DMS53 treated with DMSO at 0.1 percent for 48 hours (cell line): Measurements from ENCODE around the gene SHQ1.

Experiments used
- DNase-seq: peaks from one replicate; lab custom pipeline; 2025; ENCODE audit not compliant: unreplicated experiment; lab: John Stamatoyannopoulos, UW

Gene SHQ1

DNA sequence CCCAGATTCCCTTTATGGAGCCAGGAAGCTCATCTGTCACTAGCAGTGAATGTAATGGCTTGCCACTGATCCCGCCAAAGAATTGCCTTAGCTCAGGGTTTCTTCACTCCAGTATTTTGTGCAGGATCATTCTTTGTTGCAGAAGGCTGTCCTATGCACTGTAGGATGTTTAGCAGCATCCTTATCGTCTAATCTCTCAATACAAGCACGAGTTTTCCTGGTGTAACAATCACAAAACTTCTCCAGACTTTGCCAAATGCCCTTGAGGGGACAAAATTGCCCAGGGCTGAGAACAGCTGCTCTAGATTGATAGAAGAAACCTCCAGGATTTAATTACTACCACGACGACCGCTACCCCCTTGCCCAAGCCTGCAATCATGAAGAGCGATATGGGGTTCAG is 6.8 kb upstream of the SHQ1 start:
- DNase-seq = no peak

DNA sequence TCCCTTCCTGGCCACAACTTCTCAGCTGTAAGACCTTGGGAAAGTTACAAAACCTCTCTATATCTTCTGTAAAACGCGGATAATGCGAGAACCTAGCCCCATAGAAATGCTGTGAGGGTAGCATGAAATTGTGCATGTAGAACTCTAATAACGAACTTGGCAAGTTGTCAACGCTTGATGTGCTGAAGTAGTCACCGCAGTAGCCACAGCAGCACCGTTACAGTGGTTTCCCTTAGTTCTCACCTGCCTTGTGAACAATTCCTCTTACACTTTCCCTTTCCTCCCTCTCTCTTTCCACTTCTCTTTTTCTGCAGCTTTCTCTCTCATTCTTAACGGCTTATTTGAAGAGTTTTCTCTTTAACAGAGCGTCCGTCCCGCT is 447 bp upstream of the SHQ1 start:
- DNase-seq = no peak

- no peak for DNase-seq
Observed at GRCh38 chr3:72847282-72847681, 963 bp downstream of the SHQ1 start.

GRCh38 chr3:72846166-72846565 is 2.1 kb downstream of the SHQ1 start:
- no peak for DNase-seq

DNA sequence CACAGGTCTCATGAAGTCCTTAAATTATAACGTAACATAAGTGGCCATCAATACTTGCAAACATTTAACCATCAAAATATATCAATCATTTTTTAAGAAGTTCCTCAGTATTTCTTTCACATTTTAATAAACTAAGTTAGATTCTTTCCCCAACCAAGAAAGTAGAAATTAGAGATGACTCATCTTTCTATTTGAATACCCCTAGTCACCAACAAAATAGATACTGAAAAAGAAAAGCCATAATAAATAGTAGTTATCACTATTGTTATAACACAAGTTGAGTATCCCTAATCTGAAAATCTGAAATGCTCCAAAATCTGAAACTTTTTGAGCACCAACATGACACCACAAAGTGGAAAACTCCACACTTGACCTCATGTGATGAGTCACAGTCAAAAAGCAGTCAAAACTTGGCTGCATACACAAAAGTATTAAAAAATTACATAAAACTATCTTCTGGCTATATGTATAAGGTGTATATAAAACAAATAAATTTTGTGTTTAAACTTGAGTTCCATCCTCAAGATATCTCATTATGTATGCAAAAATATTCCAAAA is 3.7 kb downstream of the SHQ1 start:
- no peak for DNase-seq

- no peak for DNase-seq
Observed at GRCh38 chr3:72839057-72839456, 9.2 kb downstream of the SHQ1 start.

- DNase-seq = no peak
Observed at GRCh38 chr3:72836923-72837322, 11.3 kb downstream of the SHQ1 start.

DNA sequence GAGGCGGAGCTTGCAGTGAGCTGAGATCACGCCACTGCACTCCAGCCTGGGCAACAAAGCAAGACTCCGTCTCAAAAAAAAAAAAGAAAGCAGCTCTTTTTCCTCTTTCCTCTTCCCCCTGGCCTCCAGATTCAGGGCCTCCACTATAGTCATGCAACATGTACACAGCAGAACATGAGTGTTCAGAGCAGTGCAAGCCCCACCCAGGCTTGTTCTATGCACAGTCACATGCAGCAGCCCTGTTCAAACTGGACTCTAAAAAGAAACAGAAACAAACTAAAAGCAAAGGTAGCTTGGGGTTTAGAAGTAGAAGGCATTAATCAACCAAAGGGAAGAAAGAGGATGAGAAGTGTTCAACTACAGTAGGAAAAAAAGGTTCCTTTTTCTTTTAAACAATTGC is 11.8 kb downstream of the SHQ1 start:
- no peak for DNase-seq

GRCh38 chr3:72830452-72831223 is 17.6 kb downstream of the SHQ1 start:
- no peak for DNase-seq

DNA sequence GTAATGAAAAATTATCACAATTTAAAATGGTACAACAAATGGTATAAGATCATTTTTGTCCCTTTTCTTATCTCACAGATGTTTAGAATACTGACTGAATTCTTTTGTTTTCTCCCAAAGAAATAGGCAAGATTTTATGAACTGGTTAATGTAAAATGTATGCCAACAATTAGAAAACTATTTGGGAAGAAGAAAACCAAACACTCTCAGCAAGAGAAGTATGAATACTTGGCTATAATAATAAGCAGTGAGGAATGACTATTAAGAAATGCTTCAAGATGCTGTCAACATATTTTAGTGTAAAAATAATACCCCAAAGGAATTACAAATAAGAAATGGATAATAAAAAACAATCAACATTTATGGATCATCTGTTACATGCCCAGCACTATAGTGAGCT is 18.5 kb downstream of the SHQ1 start:
- no peak for DNase-seq

DNA sequence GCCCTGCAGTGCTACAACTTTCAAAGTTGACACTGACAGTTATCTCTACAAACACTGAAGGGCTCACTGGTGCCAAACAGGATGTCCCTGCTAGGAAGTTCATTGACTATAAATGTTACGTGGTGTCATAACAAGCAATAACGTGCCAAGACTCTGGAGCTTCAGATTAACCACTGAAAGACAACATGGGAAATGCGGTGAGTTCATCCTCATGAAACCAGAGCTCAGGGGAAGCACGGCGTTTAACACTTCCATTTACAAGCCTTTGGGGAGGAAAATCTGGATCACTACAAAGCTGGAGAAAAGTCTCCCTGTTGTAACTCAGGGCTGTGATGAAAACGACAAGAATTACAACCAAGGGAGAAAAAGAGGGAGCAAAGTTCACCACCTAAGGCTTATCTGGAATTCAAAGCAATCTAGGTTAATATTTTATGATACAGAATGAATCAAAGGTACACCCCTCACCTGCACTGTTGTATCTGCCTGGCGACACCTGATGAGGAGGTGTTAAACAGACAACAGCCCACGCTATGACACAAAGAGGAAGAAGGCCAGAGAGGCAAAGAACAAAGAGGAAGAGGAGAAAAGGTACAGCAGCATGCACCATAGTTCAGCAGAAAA is 27.0 kb downstream of the SHQ1 start:
- no peak for DNase-seq

DNA sequence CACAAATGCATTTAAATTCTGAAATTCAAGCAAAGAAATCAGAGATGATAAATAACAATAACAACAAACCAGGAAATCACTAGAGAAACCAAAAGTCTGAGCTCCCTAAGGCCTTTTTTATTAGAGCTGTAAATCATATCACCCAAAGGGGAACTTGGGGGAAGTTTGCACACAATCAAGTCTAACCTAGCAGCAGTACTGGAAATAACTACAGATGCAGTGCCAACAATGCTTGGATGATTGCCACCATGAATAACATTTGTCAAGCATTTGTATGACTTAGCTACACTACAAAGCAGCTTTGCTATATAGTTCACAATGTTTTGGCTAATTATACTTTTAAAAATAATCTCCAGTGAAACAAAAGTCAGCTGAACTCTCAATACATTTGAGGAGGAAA is 27.8 kb downstream of the SHQ1 start:
- no peak for DNase-seq

GRCh38 chr3:72818905-72819304 is 29.3 kb downstream of the SHQ1 start:
- DNase-seq = no peak

GRCh38 chr3:72818092-72818773 is 30.0 kb downstream of the SHQ1 start:
- DNase-seq = no peak

- DNase-seq = no peak
Observed at GRCh38 chr3:72816862-72817355, 31.3 kb downstream of the SHQ1 start.

DNA sequence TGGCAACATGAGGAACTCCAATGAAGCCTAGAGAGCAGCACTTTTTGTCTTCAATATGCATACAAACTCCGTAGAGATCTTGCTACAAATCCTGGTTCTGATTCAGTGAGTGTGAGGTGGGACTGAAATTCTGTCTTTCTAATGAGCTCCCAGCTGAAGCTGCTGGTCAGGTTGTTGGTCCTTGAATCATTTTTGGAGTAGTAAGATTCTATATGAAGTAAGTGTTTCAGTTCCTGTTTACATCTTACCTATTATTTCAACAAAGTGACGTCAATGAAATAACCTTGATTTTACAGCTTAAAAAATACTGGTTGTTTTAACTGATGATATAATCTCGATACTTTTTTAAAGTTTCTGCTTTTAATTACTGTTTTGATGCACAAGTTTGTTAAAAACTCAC is 33.9 kb downstream of the SHQ1 start:
- DNase-seq = no peak

DNA sequence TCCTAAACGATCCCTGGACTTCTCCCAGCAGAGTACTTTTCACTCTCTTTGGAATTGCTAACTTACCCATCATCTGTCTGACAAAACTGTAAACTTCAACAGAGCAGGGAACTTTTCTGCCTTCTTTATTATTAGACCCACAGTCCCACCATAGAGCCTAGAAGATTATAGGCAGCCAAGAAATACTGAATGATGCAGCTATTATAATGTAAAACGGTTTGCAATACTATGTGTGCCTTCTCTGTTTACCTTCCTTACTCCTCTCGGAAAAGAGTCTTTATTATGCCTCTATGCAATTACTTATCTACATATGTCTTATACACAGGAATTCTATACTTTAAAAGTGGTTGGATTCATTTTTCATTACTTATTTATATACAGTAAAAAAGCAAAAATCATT is 36.0 kb downstream of the SHQ1 start:
- DNase-seq = no peak

GRCh38 chr3:72811571-72811970 is 36.7 kb downstream of the SHQ1 start:
- DNase-seq = no peak

GRCh38 chr3:72810659-72811434 is 37.4 kb downstream of the SHQ1 start:
- no peak for DNase-seq

GRCh38 chr3:72810063-72810462 is 38.2 kb downstream of the SHQ1 start:
- no peak for DNase-seq

GRCh38 chr3:72804361-72804760 is 43.9 kb downstream of the SHQ1 start:
- DNase-seq = no peak
